Colonic mucosa (tissue), 4 donors: Measurements from ENCODE around the gene CCNT2. TPM values are rescaled to one million over a fixed set of nuclear protein-coding genes. Genes with fewer than 3 reads are reported as not detected.

Experiments
- DNase-seq: peaks from one replicate; pipeline ENCODE4 v3.0.0-alpha.2; 2020
- H3K27ac ChIP-seq: fragments of 200-600 bp; one replicate; pipeline ENCODE4 v1.8.0; 2021
- H3K27me3 ChIP-seq: fragments of 200-600 bp; one replicate; pipeline ENCODE4 v1.8.0; 2021
- H3K36me3 ChIP-seq: fragments of 200-600 bp; one replicate; pipeline ENCODE4 v1.8.0; 2021
- H3K4me1 ChIP-seq: fragments of 200-600 bp; one replicate; pipeline ENCODE4 v1.8.0; 2021; ENCODE audit warnings: mild to moderate bottlenecking
- H3K4me3 ChIP-seq: fragments of 200-600 bp; one replicate; pipeline ENCODE4 v1.8.0; 2021
- H3K9ac ChIP-seq, 2 donors: one replicate each; pipeline ENCODE4 v1.7.0; 2013; ENCODE audit warnings: control low read depth in 2 of 2, low read depth in 2 of 2, low read length in 2 of 2
- H3K9me3 ChIP-seq: fragments of 200-600 bp; one replicate; pipeline ENCODE4 v1.8.0; 2021
- CTCF ChIP-seq: fragments of 200-600 bp; IDR thresholded peaks from one replicate; pipeline ENCODE4 v1.8.0; 2022; ENCODE audit warnings: antibody characterized with exemption, mild to moderate bottlenecking
- intact Hi-C: fragments of 100-400 bp; cut with DNase I; formaldehyde crosslinking; loops from one replicate; pipeline ENCODE4 v1.14.1; 2022
- total RNA-seq, 2 donors: library from RNA; stranded (reverse); fragmentation: NEBNext Ultra II Directional in 1 of 2; extraction: Animal tissue kit (Norgen Biotek cat#: 25700) in 1 of 2; gene quantifications; one replicate each; pipeline ENCODE4 v1.2.1, GENCODE V29; 2021
- donor health status: healthy.
- donor health status: DM: no; HTN: no; CAD: no.
- donor health status: DM: no; HTN: no; CAD: no.

The CCNT2 gene
- total RNA-seq, 2 donors from 2014 or later = 26.3 to 38.7 TPM

DNA sequence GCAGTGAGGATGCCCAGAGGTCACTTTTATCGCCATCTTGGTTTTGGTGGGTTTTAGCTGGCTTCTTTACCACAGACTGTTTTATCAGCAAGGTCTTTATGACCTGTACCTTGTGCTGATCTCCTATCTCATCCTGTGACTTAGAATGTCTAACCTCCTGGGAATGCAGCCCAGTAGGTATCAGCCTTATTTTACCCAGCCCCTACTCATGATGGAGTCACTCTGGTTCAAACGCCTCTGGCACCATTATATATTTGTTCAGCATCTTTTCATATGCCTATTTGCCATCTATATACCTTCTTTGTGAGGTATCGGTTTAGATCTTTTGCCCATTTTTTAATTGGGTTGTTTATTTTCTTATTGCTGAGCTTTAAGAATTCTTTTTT is 7.2 kb upstream of the CCNT2 start:
- no peak overlapping the region for H3K9ac ChIP-seq
- H3K9me3 ChIP-seq = no peaks in the 10 kb centered on the region
- intact Hi-C loops = loop anchor here (10.0 kb wide), 1 partner anchor 457 kb away; no protein-coding TSS in a partner anchor
- H3K27me3 ChIP-seq = no peaks in the 10 kb centered on the region
- no peaks in the 10 kb centered on the region for H3K36me3 ChIP-seq
- DNase-seq = no peak
- no peak overlapping the region for H3K4me3 ChIP-seq
- no peak overlapping the region for H3K27ac ChIP-seq
- no peaks in the 10 kb centered on the region for H3K4me1 ChIP-seq
- TF ChIP-seq CTCF = no peak

GRCh38 chr2:134912361-134912760 is 6.3 kb upstream of the CCNT2 start:
- no peak for TF ChIP-seq CTCF
- no peak overlapping the region for H3K4me3 ChIP-seq
- no peaks in the 10 kb centered on the region for H3K9me3 ChIP-seq
- no peak overlapping the region for H3K9ac ChIP-seq
- DNase-seq = no peak
- no peak overlapping the region for H3K27ac ChIP-seq
- intact Hi-C loops = loop anchor here (10.0 kb wide), 1 partner anchor 458 kb away; no protein-coding TSS in a partner anchor
- H3K27me3 ChIP-seq = no peaks in the 10 kb centered on the region
- no peaks in the 10 kb centered on the region for H3K36me3 ChIP-seq
- no peaks in the 10 kb centered on the region for H3K4me1 ChIP-seq

- DNase-seq = peak; percentile 26
- H3K9me3 ChIP-seq = no peaks in the 10 kb centered on the region
- peak overlapping the region; percentile 89 for H3K4me3 ChIP-seq
- intact Hi-C loops = loop anchor here (10.0 kb wide), 1 partner anchor 463 kb away; no protein-coding TSS in a partner anchor
- H3K36me3 ChIP-seq = no peaks in the 10 kb centered on the region
- TF ChIP-seq CTCF = no peak
- peak overlapping the region; percentile 61 to 81 for H3K9ac ChIP-seq
- H3K4me1 ChIP-seq = peaks cover 5% of the 10 kb centered on the region
- peak overlapping the region; percentile 97 for H3K27ac ChIP-seq
- H3K27me3 ChIP-seq = no peaks in the 10 kb centered on the region
These were observed 1.2 kb upstream of the CCNT2 start for GRCh38 chr2:134917360-134917865.

DNA sequence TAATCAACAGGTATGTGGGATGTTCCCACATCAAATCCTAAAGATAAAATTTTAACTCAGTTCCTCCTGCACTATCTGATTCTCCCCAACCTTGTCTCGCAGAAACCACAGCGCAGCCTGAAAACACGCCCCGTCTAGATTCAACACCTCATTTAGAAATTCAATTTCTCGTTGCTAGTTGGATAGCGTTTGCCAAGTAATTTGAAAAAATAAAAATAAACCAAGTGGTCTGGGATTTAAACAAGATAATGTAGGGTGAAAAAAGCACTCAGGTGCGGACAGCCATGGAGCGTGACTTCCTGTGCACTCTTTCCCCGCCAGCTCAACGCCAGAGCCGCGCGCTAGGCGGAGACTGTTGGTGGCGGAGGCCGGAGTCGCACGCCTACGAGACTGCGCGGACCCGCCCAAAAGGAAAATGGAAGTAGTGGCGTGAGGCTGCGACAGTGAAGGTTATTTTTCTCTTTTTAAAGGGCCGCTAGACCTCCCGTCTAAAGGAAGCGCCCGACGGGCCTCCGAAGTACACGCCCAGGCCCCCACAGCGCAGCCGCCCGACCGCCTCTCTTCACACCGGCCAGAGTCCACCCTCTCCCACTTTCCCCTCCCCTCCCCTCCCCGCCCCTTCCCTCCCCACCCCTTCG is 615 bp upstream of the CCNT2 start:
- Histone ChIP-seq H3K27me3 (no peaks in the 10 kb centered on the region), H3K4me1 (peaks cover 5% of the 10 kb centered on the region), H3K27ac (peak overlapping the region; percentile 97), H3K9me3 (no peaks in the 10 kb centered on the region), H3K9ac (peak overlapping the region; percentile 61 to 81), H3K36me3 (no peaks in the 10 kb centered on the region), H3K4me3 (peak overlapping the region; percentile 89)
- DNase-seq = no peak
- no peak for TF ChIP-seq CTCF
- intact Hi-C loops = loop anchor here (10.0 kb wide), 1 partner anchor 463 kb away; no protein-coding TSS in a partner anchor

GRCh38 chr2:134919341-134920210 is 954 bp downstream of the CCNT2 start:
- H3K4me1 ChIP-seq = peaks cover 5% of the 10 kb centered on the region
- TF ChIP-seq CTCF = no peak
- H3K36me3 ChIP-seq = no peaks in the 10 kb centered on the region
- H3K27ac ChIP-seq = peak overlapping the region; percentile 97
- peak; percentile 60 for DNase-seq
- H3K9ac ChIP-seq = peak overlapping the region; percentile 93 to 96
- no peaks in the 10 kb centered on the region for H3K9me3 ChIP-seq
- H3K27me3 ChIP-seq = no peaks in the 10 kb centered on the region
- intact Hi-C loops = loop anchor here (10.0 kb wide), 1 partner anchor 465 kb away; no protein-coding TSS in a partner anchor
- peak overlapping the region; percentile 89 for H3K4me3 ChIP-seq
